ENCODE measurements around the gene HIRA.
"Not testable (repeated sequence)": the region's sequence is repeated elsewhere in the genome, so short reads cannot be mapped to it uniquely, and the experiment has no call there.

HIRA gene

DNA sequence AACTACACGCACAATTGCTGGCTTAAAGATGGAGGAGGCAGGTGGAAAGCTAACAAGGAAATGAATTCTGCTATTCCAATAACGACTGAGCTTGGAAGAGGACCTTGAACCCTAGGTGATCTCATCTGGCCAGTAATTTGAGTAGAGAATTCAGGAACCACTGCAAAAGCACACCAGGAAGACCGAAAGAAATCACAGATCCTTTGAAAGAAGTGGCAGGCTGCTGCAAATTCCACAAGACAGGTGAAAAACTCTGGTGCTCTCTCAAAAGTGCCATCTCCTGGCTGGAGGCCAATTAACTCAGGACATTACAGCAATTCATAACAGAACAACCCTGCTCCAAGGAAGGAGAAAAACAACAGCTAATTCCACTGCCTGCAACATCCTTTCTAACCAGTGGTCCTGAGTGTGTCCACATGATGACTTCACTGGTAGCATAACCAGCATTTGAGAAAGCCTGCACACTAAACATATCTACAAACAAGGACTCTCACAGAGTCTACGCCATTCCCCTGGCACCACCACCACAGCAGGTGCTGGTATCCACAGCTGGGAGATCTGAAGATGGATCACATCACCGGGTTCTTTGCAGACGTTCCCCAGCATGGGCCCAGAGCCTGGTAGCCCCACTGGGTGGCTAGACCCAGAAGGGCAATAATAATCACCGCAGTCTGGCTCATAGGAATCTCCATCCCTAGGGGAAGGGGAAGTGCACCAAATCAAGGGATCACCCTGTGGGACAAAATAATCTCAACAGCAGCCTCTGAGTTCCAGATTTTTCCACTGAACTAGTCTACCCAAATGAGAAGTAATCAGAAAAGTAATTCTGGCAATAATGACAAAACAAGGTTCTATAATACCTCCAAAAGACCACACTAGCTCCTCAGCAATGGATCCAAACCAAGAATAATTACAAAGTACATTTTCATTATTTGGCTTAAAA lies 95.1 kb downstream of the HIRA start:
- DNase-seq (ENCODE audit: low read depth): no peak
- H3K4me3 ChIP-seq (ENCODE audit: low read length): no peak overlapping the region
- TF ChIP-seq, protein P1, sequence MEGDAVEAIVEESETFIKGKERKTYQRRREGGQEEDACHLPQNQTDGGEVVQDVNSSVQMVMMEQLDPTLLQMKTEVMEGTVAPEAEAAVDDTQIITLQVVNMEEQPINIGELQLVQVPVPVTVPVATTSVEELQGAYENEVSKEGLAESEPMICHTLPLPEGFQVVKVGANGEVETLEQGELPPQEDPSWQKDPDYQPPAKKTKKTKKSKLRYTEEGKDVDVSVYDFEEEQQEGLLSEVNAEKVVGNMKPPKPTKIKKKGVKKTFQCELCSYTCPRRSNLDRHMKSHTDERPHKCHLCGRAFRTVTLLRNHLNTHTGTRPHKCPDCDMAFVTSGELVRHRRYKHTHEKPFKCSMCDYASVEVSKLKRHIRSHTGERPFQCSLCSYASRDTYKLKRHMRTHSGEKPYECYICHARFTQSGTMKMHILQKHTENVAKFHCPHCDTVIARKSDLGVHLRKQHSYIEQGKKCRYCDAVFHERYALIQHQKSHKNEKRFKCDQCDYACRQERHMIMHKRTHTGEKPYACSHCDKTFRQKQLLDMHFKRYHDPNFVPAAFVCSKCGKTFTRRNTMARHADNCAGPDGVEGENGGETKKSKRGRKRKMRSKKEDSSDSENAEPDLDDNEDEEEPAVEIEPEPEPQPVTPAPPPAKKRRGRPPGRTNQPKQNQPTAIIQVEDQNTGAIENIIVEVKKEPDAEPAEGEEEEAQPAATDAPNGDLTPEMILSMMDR (conservative IDR thresholded peaks at IDR 0.05; ENCODE audit: low read depth, low read length): no peak

GRCh38 chr22:19331975-19332374 lies 99.6 kb downstream of the HIRA start:
- TF ChIP-seq, protein P1 (conservative IDR thresholded peaks at IDR 0.05; ENCODE audit: low read depth, low read length): no peak
- DNase-seq (ENCODE audit: low read depth): no peak

DNA sequence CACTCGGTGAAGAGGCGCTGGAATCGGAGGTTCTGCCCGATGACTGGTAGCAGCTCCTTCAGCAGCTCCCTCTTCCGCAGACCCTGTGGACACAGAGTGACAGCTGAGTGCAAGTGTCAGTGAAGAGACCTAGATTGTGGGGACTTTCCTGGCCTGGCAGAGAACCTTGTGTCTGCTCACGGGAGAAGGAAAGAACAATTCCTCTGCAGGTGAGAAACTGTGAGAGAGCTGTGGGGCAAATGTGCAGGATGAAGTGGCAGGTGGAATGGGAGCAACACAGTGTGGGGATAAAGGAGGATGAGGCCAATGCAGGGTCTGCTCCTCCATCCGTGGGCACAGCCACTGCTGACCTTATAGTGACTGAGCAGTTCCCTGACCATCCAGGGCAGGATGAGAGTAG lies 100.1 kb downstream of the HIRA start:
- H3K4me3 ChIP-seq (ENCODE audit: low read length): no peak overlapping the region
- TF ChIP-seq, protein P1 (conservative IDR thresholded peaks at IDR 0.05; ENCODE audit: low read depth, low read length): no peak
- no peak for DNase-seq (ENCODE audit: low read depth)

More at GRCh38 chr22:19331975-19332374, 99.6 kb downstream of the HIRA start:
- H3K4me3 ChIP-seq (ENCODE audit: low read length): no peak overlapping the region

- TF ChIP-seq, protein P1 (conservative IDR thresholded peaks at IDR 0.05; ENCODE audit: low read depth, low read length): no peak
- no peak overlapping the region for H3K4me3 ChIP-seq (ENCODE audit: low read length)
- DNase-seq (ENCODE audit: low read depth): no peak
These were observed 100.6 kb downstream of the HIRA start for GRCh38 chr22:19330865-19331418.

DNA sequence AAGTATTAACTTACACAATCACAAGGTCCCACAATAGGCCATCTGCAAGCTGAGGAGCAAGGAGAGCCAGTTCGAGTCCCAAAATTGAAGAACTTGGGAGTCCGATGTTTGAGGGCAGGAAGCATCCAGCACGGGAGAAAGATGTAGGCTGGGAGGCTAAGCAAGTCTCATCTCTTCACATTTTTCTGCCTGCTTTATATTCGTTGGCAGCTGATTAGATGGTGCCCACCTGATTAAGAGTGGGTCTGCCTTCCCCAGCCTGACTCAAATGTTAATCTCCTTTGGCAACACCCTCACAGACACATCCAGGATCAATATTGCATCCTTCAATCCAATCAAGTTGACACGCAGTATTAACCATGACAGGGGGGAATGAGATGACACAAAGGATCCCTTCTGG lies 101.3 kb downstream of the HIRA start:
- H3K4me3 ChIP-seq (ENCODE audit: low read length); DNase-seq (ENCODE audit: low read depth): not testable (repeated sequence)

GRCh38 chr22:19329454-19329853 lies 102.1 kb downstream of the HIRA start:
- H3K4me3 ChIP-seq (ENCODE audit: low read length): no peak overlapping the region
- DNase-seq (ENCODE audit: low read depth): no peak
- TF ChIP-seq, protein P1 (conservative IDR thresholded peaks at IDR 0.05; ENCODE audit: low read depth, low read length): no peak

DNA sequence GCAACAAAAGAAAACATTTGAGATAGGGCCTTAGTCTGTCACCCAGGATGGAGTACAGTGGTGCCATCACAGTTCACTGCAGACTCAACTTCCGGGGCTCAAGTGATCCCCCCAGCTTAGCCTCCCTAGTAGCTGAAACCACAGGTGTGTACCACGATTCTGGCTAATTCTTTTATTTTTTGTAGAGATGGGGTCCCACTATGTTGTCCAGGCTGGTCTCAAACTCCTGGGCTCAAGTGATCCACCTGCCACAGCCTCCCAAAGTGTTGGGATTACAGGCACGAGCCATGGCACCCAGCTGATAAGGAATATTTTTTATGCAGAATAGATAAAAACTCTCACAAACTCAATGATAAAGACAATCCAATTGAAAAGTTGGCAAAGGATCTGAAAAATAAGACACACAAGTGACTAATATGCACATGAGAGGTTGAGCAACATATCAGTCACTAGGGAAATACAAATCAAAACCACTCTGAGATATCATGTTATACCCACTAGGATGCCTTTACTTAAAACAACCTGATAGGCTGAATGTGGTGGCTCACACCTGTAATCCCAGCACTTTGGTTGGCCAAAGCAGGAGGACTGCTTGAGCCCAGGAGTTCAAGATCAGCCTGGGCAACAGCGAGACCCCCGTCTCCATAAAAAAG lies 106.1 kb downstream of the HIRA start:
- no peak overlapping the region for H3K4me3 ChIP-seq (ENCODE audit: low read length)
- TF ChIP-seq, protein P1 (conservative IDR thresholded peaks at IDR 0.05; ENCODE audit: low read depth, low read length): no peak
- DNase-seq (ENCODE audit: low read depth): no peak

GRCh38 chr22:19323420-19323819 lies 108.1 kb downstream of the HIRA start:
- DNase-seq (ENCODE audit: low read depth); H3K4me3 ChIP-seq (ENCODE audit: low read length): not testable (repeated sequence)
